NCI-H345 (cell line): ENCODE measurements around the gene DENND6B.

Experiments
- DNase-seq: peaks from one replicate; lab custom pipeline; 2025; lab: John Stamatoyannopoulos, UW

DENND6B gene

GRCh38 chr22:50303848-50304527 lies 22.8 kb downstream of the DENND6B start:
- DNase-seq, result no peak

GRCh38 chr22:50303515-50303847 lies 23.3 kb downstream of the DENND6B start:
- DNase-seq, result no peak

- no peak for DNase-seq
These were observed 24.2 kb downstream of the DENND6B start for GRCh38 chr22:50302564-50302963.

DNA sequence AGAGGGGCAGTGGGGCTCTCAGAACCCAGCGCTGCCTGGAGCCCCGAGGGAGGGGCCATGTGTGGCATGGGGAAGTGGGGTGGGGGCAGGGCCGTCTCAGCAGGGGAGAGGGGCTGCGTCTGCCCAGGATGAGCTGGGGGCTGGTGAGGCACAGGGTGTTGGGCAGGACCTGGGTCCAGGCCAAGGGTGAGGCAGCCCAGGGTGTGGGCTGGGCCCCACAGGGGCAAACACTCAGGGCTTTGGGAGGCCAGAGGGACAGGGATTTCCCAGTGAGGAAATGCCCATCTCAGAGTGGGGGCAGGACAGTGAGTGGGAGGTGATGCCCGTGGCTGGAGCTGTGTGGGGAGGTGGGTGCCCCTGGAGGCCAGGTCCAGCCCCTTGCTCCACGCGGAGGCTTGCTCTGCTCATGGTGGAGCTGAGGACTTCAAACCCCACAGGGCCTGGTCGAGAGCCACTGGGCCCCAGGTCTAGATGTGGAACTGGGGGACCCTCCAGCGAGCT lies 24.7 kb downstream of the DENND6B start:
- DNase-seq, result no peak

GRCh38 chr22:50301581-50301991 lies 25.2 kb downstream of the DENND6B start:
- no peak for DNase-seq

- no peak for DNase-seq
These were observed 26.1 kb downstream of the DENND6B start for GRCh38 chr22:50300620-50301257.

DNA sequence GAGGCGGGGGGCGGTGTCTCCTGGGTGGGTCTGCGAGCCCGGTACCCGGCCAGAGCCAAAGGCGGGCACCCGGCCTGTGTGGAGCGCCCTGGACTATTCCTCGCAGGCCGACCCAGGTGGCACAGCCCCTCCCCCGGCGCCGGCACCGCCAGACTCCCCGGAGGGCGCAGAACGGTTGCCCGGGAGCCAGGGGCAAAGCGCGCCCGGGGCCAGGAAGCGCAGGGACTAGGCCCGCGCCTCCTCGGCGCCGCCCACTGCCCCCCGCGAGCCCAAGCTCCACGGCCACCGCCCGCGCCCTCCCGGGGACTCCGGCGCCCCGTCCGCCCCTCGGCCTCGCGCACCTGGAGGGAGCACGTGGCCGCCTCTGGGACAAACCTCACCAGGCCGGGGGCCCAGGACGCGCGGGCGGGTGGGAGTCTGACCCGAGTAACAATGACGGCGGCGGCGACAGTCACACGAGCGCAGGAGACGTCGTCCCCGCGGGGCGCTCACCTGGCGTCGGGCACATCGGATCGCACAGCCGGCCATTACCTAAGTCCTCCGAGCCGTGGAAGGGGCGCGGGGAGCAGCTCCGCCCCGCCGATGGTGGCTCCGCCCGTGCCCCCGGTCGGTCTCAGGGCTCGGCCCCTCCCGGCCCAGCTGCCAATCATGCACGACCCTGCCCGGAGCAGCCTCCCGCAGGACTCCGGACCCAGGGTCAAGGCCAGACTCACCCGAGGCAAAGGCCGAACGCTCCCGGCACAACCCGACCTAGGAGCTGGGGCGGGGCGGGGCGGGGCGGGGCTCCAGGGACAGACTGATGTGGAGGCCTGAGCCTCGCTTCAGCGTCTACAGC lies 26.8 kb downstream of the DENND6B start:
- DNase-seq, result no peak

- DNase-seq, result no peak
These were observed 27.7 kb downstream of the DENND6B start for GRCh38 chr22:50298937-50299784.

DNA sequence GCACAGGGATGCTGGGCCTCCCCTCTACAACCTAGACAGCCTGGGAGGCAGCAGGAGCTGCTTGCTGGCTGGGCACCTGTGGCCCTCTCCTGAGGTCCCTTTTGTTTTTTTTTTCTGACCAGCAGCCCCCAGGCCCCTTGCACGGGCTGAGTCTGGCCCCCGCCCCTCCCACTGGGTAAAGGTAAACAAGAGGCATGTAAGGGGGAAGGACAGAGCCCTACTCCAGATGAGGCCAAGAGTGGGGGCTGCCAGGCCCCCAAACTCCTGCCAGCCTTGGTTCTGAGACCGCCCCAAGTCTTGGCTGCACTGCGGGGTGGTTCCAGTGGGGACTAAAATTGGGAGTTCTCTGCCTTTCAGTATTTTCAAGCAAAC lies 28.6 kb downstream of the DENND6B start:
- no peak for DNase-seq

DNA sequence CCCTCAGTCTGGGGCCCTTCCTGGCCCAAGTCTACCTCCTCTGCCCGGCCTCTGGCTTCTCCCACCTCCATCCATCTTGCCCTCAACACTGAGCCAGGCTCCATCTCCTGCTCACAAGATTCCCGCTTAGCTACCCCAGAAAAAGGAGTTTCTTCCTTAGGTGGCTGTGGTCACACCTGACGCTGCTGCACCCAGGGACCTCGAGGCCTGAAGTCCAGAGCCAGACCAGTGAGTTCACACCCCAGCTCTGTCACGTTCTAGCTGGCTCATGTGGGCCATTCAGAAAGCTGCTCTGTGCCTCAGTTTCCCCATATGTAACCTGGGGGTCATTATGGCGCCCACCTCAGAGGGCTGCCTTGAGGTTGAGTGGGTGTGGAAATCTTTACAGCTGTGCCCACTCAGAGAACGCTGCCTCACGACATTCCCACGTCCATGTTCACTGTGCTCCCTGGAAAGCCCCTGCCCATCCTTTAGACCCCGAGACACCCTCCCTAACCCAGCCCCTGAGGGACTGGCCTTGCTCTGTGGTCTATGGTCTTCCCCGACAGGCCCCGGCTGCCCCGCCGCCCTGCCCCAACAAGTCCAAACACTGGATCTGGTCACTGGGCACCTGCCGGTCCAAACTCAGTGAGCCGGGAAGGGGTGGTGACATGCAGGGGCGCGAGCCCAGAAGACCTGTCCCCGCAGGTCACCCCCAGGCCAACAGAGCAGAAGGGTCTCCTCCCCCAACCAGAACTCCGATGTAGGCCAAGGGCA lies 29.1 kb downstream of the DENND6B start:
- no peak for DNase-seq

- DNase-seq, result no peak
These were observed 29.9 kb downstream of the DENND6B start for GRCh38 chr22:50296658-50297490.

- DNase-seq, result no peak
These were observed 32.5 kb downstream of the DENND6B start for GRCh38 chr22:50294319-50294656.

- no peak for DNase-seq
These were observed 33.1 kb downstream of the DENND6B start for GRCh38 chr22:50293441-50294318.

DNA sequence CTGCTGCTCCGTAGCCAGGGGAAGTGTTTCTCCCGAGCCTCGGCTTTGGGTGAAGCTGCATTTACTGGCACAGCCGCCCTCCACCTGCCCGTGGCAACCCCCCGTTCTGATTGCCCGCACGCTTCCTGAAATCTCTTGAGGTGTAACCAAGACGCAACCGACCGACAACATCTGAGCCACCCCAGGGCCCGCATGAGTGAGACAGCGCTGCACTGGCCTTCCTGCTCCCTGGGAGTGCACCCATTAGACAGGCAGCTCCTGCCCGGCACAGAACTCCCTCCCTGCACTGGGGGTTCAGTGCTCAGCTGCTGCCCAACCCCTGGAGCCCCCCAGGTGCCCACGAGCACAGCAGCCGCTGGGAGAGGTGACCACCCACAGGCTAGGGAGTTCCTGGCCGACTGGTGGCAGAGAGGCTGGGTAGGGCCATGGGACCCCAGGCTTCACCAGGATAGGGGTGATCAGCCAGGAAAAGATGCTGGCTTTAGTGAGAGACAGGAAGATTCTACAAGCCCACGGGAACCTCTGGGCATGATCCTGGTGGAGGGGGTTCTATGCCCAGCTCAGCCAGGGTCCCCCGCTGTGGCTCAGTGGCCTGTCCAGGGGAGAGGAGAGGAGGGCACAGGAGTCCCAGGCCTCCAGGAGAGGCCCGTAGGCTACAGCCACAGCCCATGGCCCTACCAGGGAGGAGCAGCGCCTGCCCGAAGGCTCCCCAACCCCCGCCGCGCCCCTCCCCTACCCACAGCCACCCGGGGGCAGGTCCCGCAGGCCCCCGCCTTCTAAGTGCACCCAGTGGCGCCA lies 34.0 kb downstream of the DENND6B start:
- DNase-seq, result no peak

DNA sequence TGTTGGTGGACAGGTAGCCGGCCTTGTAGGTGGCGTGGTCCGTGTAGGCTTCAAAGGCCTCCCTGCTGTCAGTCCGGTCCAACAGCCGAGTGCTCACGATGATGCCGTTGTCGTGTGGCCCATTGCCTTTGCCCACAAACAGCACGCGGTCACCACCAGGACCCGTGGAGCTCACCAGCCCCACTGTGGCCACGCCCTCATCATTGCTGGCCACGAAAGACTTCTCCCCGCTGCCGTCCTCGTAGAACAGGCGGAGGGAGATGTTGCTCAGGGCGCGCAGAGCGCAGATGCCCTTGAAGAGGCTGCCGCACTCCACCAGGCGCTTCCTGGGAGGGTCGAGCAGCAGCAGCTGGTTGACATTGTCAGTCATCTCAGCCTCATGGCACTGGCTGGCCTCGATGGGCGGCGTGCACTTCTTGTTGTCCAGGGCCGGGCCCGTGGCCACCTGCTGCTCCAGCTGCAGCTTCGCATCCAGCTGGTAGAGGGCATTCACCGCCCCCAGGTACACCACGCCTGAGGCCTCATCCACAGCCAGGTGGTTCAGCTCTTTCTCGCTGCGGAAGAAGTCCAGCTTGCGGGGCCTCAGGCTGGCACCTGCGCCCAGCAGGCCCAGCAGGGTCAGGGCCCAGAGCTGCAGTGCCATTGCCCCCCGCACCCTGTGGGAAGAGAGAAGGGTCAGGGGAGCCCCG lies 36.7 kb downstream of the DENND6B start:
- peak; percentile 37 for DNase-seq

DNA sequence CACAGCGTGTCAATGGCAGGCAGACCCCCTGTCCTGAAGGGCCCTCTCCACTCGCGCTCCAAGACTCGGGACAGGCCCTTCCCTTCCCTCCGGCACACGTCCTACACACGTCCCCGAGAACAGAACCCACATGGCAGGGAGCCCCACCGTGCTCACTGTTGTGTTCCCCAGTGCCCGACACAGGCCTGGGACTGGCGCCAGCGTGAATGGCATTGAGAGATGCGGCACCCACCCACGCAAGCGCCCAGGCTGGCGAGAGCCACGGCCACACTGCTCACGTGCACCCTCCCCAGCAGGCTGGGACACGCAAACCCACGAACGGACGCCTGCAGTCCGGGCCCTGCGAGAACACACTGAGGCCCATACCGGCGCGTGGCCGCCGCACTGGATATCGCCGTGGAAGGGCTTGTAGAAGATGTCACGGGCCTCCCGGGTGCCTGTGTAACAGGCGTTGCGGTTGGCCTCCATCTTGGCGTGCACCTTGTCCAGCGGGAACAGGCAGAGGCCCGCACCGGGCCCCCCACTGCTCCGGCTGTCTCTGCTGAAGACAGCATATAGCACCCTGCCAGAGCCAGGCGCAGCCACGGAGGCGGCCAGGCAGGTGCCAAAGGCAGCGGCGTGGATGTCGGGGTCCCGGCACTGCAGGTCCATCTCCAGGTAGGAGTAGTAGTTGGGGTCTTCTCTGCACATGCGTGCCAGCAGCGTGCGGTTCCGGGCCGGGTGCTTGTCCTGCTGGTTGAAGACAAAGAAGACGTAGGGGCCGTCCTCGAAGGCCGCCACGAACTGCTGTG lies 37.5 kb downstream of the DENND6B start:
- DNase-seq, result no peak

- no peak for DNase-seq
These were observed 39.1 kb downstream of the DENND6B start for GRCh38 chr22:50287731-50288130.
